MCF 10A (cell line): ENCODE results near the gene CARD8. TPM values are rescaled to one million over a fixed set of nuclear protein-coding genes. Genes with fewer than 3 reads are reported as not detected.

Experiments
- BruUV-seq: library from RNA; stranded (reverse); fragments of 400-500 nt; replicated peaks from 2 replicates; lab custom pipeline; 2021; lab: Mats Ljungman, UMichigan
- CTCF ChIA-PET: fragments of 300-600 bp; sonication (Branson Sonifier 250); formaldehyde crosslinking; extraction: SDS; loops from one replicate; lab custom pipeline; 2021; ENCODE audit warnings: antibody characterized with exemption, inconsistent platforms; lab: Yijun Ruan, JAX
- POLR2A ChIA-PET: fragments of 300-600, 350-650 bp; sonication (Branson Sonifier 250); formaldehyde crosslinking; extraction: SDS; loops from one replicate; lab custom pipeline; 2020; ENCODE audit warnings: antibody characterized with exemption, inconsistent platforms; lab: Yijun Ruan, JAX
- DNase-seq: peaks from one replicate; pipeline ENCODE4 v3.0.0-alpha.2; 2018; ENCODE audit not compliant: unreplicated experiment
- H3K27ac Mint-ChIP-seq: one replicate; pipeline ENCODE4 v1.8.0; 2022; ENCODE audit warnings: mild to moderate bottlenecking, low read depth, mixed read lengths; ENCODE audit not compliant: unreplicated experiment
- H3K27me3 Mint-ChIP-seq: one replicate; pipeline ENCODE4 v1.8.0; 2022; ENCODE audit warnings: mixed read lengths; ENCODE audit not compliant: insufficient read depth, unreplicated experiment
- H3K36me3 Mint-ChIP-seq: one replicate; pipeline ENCODE4 v1.8.0; 2022; ENCODE audit warnings: mild to moderate bottlenecking, moderate library complexity, mixed read lengths; ENCODE audit not compliant: insufficient read depth, unreplicated experiment
- H3K4me1 Mint-ChIP-seq: one replicate; pipeline ENCODE4 v1.8.0; 2022; ENCODE audit warnings: mixed read lengths; ENCODE audit not compliant: insufficient read depth, unreplicated experiment
- H3K4me3 Mint-ChIP-seq: one replicate; pipeline ENCODE4 v1.8.0; 2022; ENCODE audit warnings: mild to moderate bottlenecking, moderate library complexity, mixed read lengths; ENCODE audit not compliant: unreplicated experiment
- H3K9me3 Mint-ChIP-seq: one replicate; pipeline ENCODE4 v1.8.0; 2022; ENCODE audit warnings: mixed read lengths; ENCODE audit not compliant: unreplicated experiment
- intact Hi-C: fragments of 100-400 bp; cut with micrococcal nuclease; formaldehyde crosslinking; loops from 2 replicates; pipeline ENCODE4 v1.14.1; 2022
- total RNA-seq: library from RNA; stranded (reverse); gene quantifications from 2 replicates; pipeline ENCODE4 v1.2.3, GENCODE V29; 2022
- TF ChIP-seq, protein P1 (sequence below): fragments of 200-600 bp; IDR thresholded peaks from one replicate; pipeline ENCODE4 v1.8.0; 2022; ENCODE audit warnings: antibody characterized with exemption, mild to moderate bottlenecking; ENCODE audit not compliant: unreplicated experiment

CARD8 gene
- total RNA-seq, 1 experiment from 2014 or later = 16.0 TPM

DNA sequence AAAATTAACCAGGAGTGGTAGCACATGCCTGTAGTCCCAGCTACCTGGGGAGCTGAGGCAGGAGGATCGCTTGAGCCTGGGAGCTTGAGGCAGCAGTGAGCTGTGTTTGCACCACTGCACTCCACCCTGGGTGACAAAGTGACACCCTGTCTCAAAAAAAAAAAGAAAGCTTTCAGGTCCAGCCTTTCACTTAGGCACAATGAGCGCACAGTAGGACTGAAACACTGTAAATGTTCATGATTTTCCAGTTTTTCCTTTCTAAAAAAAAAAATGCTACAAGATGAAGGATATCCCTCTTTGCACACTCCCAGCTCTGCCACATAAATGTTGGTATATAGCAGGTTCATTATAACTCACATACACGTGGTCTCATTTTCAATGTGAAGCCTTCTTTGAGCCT is 32.0 kb upstream of the CARD8 start:
- DNase-seq = no peak
- CTCF ChIA-PET = interaction anchor here (0.6 to 1.1 kb wide), 3 partner anchors 15 to 1208 kb away, joined by 3 to 5 read pairs (median 3); no protein-coding TSS in a partner anchor
- Mint-ChIP-seq H3K4me1 (no peaks in the 10 kb centered on the region), H3K27me3 (no peaks in the 10 kb centered on the region), H3K27ac (no peak overlapping the region), H3K9me3 (peaks cover 19% of the 10 kb centered on the region), H3K4me3 (no peak overlapping the region), H3K36me3 (no peaks in the 10 kb centered on the region)
- POLR2A ChIA-PET = interaction anchor here (0.7 kb wide), 1 partner anchor 278 kb away, joined by 3 read pairs; no protein-coding TSS in a partner anchor
- intact Hi-C loops = no loop called here
- TF ChIP-seq, protein P1, sequence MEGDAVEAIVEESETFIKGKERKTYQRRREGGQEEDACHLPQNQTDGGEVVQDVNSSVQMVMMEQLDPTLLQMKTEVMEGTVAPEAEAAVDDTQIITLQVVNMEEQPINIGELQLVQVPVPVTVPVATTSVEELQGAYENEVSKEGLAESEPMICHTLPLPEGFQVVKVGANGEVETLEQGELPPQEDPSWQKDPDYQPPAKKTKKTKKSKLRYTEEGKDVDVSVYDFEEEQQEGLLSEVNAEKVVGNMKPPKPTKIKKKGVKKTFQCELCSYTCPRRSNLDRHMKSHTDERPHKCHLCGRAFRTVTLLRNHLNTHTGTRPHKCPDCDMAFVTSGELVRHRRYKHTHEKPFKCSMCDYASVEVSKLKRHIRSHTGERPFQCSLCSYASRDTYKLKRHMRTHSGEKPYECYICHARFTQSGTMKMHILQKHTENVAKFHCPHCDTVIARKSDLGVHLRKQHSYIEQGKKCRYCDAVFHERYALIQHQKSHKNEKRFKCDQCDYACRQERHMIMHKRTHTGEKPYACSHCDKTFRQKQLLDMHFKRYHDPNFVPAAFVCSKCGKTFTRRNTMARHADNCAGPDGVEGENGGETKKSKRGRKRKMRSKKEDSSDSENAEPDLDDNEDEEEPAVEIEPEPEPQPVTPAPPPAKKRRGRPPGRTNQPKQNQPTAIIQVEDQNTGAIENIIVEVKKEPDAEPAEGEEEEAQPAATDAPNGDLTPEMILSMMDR = no peak
- BruUV-seq = no TSS peak

- POLR2A ChIA-PET = no interaction called here
- H3K9me3 Mint-ChIP-seq = peaks cover 19% of the 10 kb centered on the region
- TF ChIP-seq, protein P1 = no peak
- BruUV-seq = no TSS peak
- intact Hi-C loops = no loop called here
- DNase-seq = no peak
- no peaks in the 10 kb centered on the region for H3K27me3 Mint-ChIP-seq
- H3K36me3 Mint-ChIP-seq = no peaks in the 10 kb centered on the region
- no peaks in the 10 kb centered on the region for H3K4me1 Mint-ChIP-seq
- H3K4me3 Mint-ChIP-seq = no peak overlapping the region
- no peak overlapping the region for H3K27ac Mint-ChIP-seq
- CTCF ChIA-PET = interaction anchor here (0.7 kb wide), 1 partner anchor 205 kb away, joined by 4 read pairs; no protein-coding TSS in a partner anchor
Measured at GRCh38 chr19:48284896-48285295, 29.2 kb upstream of the CARD8 start.

GRCh38 chr19:48283908-48284307 is 28.2 kb upstream of the CARD8 start:
- Mint-ChIP-seq H3K27me3 (no peaks in the 10 kb centered on the region), H3K36me3 (no peaks in the 10 kb centered on the region), H3K4me3 (no peak overlapping the region), H3K9me3 (peaks cover 19% of the 10 kb centered on the region), H3K27ac (no peak overlapping the region), H3K4me1 (no peaks in the 10 kb centered on the region)
- ChIA-PET POLR2A (no interaction called here), CTCF (interaction anchor here (0.7 kb wide), 1 partner anchor 17 kb away, joined by 3 read pairs; no protein-coding TSS in a partner anchor)
- TF ChIP-seq, protein P1 = no peak
- intact Hi-C loops = no loop called here
- no peak for DNase-seq
- no TSS peak for BruUV-seq

GRCh38 chr19:48279747-48280146 is 24.0 kb upstream of the CARD8 start:
- ChIA-PET CTCF (interaction anchor here (1.3 kb wide), 1 partner anchor 11 kb away, joined by 4 read pairs; no protein-coding TSS in a partner anchor), POLR2A (no interaction called here)
- no peak for DNase-seq
- BruUV-seq = no TSS peak
- intact Hi-C loops = no loop called here
- Mint-ChIP-seq H3K27me3 (no peaks in the 10 kb centered on the region), H3K36me3 (no peaks in the 10 kb centered on the region), H3K9me3 (peaks cover 2% of the 10 kb centered on the region), H3K4me3 (no peak overlapping the region), H3K4me1 (no peaks in the 10 kb centered on the region), H3K27ac (no peak overlapping the region)
- TF ChIP-seq, protein P1 = no peak
